ENCODE results near the gene CDK13.

GRCh38 chr7:40098810-40099209, 148.8 kb downstream of the CDK13 start:
- TF ChIP-seq CTCF (conservative IDR thresholded peaks at IDR 0.05; ENCODE audit: low read length) = no peak
- TF ChIP-seq EZH2phosphoT487 (IDR thresholded peaks at IDR 0.05; ENCODE audit: borderline replicate concordance, low read depth, low read length) = no peak
